ENCODE results near the gene PROCR. TPM values are rescaled to one million over a fixed set of nuclear protein-coding genes. Genes with fewer than 3 reads are reported as not detected.

The PROCR gene
- total RNA-seq, 1 donor from 2014 or later, result 9.5 TPM

Other genes with a start within 250 kb of the PROCR start
- gene GSS, start 216.3 kb upstream of the PROCR start, total RNA-seq, result 18.6 TPM
- 297 TPM for gene MYH7B, start 216.2 kb upstream of the PROCR start, total RNA-seq
- gene TRPC4AP, start 79.3 kb upstream of the PROCR start, total RNA-seq, result 33.7 TPM
- gene EDEM2, start 24.7 kb upstream of the PROCR start, total RNA-seq, result 9.7 TPM
- 0.45 TPM for gene MMP24, start 54.6 kb downstream of the PROCR start, total RNA-seq
- 48.4 TPM for gene MMP24OS, start 106.0 kb downstream of the PROCR start, total RNA-seq
- 34.6 TPM for gene EIF6, start 112.7 kb downstream of the PROCR start, total RNA-seq
- gene FAM83C, start 120.4 kb downstream of the PROCR start, total RNA-seq, result not detected
- 153 TPM for gene UQCC1, start 239.9 kb downstream of the PROCR start, total RNA-seq

All from left ventricle myocardium superior (tissue), 1 donor.